Measurements from ENCODE around the gene THG1L. TPM values are rescaled to one million over a fixed set of nuclear protein-coding genes. Genes with fewer than 3 reads are reported as not detected.
A peak's percentile ranks its signal among the peaks of the same experiment; 100 is the strongest.

Gene THG1L
- total and polyA plus RNA-seq, 2 donors from 2014 or later, result 9.8 to 11.7 TPM

DNA sequence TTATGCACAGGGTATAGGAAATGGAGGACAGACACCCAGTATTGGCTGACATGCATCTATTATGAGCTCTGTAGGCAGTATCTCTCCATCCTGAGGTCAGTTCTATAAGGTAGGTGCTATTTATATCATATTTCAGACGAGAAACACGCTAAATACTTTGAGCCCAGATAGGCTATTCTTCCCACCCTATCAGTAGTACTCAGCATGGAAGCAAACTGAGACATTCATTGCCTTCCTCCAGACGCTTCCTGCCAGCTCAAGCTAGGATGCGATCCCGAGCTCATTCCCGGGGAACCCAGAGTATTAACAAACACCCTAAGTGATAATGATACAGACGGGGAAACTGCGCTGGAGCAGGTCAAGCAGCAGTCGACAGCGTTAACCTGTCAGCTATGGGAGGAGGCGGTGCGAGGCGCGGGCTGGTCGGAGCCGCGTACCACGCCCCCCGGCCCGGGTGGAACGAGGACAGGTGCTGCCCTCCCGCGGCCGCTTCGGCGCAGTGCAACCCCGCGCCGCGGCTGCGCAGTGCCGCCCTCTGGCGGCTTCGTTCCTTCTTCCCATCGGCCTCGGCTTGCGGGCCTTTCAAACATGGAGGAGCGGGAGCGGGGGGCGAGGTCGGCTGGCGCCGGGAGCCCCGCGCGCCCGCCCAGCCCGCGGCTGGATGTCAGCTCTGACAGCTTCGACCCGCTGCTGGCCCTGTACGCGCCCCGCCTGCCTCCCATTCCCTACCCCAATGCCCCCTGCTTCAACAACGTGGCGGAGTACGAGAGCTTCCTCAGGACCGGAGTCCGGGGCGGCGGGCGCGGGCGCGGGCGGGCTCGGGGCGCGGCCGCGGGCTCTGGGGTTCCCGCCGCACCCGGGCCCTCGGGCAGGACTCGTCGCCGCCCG, 12.2 kb downstream of the THG1L start, which contains the start of gene LSM11:
Gene LSM11 (plus strand): TSS at position 550 of the 888 bp plus-strand sequence. CDS start 39 bp downstream, at position 589.
- no peaks in the 10 kb centered on the region for H3K27me3 ChIP-seq (ENCODE audit: control insufficient read depth, insufficient read depth, low read length)
- intact Hi-C loops (cut with DNase I), result no loop called here
- peaks cover 0 to 4% (median 3%) of the 10 kb centered on the region in 3 donors for H3K36me3 ChIP-seq (ENCODE audit: control insufficient read depth in 2 of 3, insufficient read depth in 3 of 3, low read length in 3 of 3)
- peak; percentile 92 to 95 (median 94) for DNase-seq
- peaks cover 0 to 10% (median 0%) of the 10 kb centered on the region in 3 donors for H3K4me1 ChIP-seq (ENCODE audit: control insufficient read depth in 2 of 3, insufficient read depth in 2 of 3, low read depth in 1 of 3, low read length in 3 of 3)
- H3K4me3 ChIP-seq (ENCODE audit: low read length in 3 of 3), result peak within 1 kb of the TSS; percentile 74 to 89 (median 84)
- peak; percentile 99 for TF ChIP-seq CTCF (IDR thresholded peaks at IDR 0.05; ENCODE audit: borderline replicate concordance, extremely low read depth, insufficient read depth)
- H3K9ac ChIP-seq (ENCODE audit: low read length in 3 of 3), result peak within 1 kb of the TSS; percentile 52 to 84 (median 56)
- H3K27ac ChIP-seq (ENCODE audit: low read depth in 2 of 2, low read length in 2 of 2), result no peak within 1 kb of the TSS
- no peak for FAIRE-seq
- no peaks in the 10 kb centered on the region for H3K9me3 ChIP-seq (ENCODE audit: control insufficient read depth in 2 of 3, insufficient read depth in 1 of 3, low read length in 3 of 3)

DNA sequence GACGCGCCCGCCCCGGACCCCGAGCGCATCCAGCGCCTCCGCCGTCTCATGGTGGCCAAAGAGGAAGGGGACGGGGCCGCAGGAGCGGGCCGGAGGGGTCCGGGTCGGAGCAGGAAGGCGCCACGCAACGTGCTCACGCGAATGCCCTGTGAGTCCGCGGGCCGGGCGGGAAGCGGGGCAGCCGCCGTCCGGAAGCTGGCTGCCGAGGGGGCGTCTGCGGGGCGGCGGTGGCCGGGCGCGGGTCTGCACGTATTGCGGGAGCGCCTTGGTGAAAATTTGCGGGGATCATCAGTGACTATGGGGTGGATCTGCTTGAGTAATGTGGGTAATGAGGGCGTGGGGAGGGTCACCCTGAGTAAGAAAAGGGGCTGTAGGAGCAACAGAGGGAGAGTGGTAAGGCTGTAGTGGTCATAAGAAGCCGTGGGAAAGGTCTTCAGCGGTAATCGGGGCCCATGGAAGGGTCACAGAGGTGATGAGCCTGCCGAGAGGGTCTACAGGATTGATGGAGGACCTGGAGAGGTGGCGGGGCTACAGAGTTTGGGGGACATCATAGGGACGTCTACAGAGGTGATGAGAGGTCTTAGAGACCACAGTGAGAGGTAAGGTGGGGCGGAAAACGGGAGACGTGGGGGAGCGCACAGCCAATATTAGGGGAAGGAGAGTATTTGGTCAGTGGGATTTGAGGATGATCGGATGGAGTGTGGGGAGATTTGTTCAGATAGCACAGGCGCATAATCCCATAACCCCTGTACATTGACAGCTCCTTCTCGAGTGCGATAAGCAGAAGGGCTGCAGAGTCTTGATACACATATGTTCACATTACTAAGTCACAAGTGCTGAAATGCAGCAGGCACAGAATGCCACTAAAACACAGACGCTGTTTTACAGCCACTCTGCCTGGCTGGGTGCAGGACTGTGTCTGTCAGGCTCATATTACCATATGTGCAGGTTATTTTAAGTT, 13.1 kb downstream of the THG1L start:
- Histone ChIP-seq H3K9me3 (ENCODE audit: control insufficient read depth in 2 of 3, insufficient read depth in 1 of 3, low read length in 3 of 3) (no peaks in the 10 kb centered on the region), H3K4me3 (ENCODE audit: low read length in 3 of 3) (peak overlapping the region; percentile 74 to 89 (median 84)), H3K4me1 (ENCODE audit: control insufficient read depth in 2 of 3, insufficient read depth in 2 of 3, low read depth in 1 of 3, low read length in 3 of 3) (peaks cover 0 to 10% (median 0%) of the 10 kb centered on the region in 3 donors), H3K36me3 (ENCODE audit: control insufficient read depth in 2 of 3, insufficient read depth in 3 of 3, low read length in 3 of 3) (peaks cover 0 to 4% (median under 1%) of the 10 kb centered on the region in 3 donors), H3K27ac (ENCODE audit: low read depth in 2 of 2, low read length in 2 of 2) (no peak overlapping the region), H3K9ac (ENCODE audit: low read length in 3 of 3) (peak overlapping the region; percentile 0 to 84 (median 56)), H3K27me3 (ENCODE audit: control insufficient read depth, insufficient read depth, low read length) (no peaks in the 10 kb centered on the region)
- intact Hi-C loops (cut with DNase I), result no loop called here
- no peak for FAIRE-seq
- DNase-seq, result peak; percentile 21 to 84 (median 40)
- TF ChIP-seq CTCF (IDR thresholded peaks at IDR 0.05; ENCODE audit: borderline replicate concordance, extremely low read depth, insufficient read depth), result no peak

GRCh38 chr5:157745041-157745456, 13.8 kb downstream of the THG1L start:
- peaks cover 0 to under 1% (median 0%) of the 10 kb centered on the region in 3 donors for H3K36me3 ChIP-seq (ENCODE audit: control insufficient read depth in 2 of 3, insufficient read depth in 3 of 3, low read length in 3 of 3)
- TF ChIP-seq CTCF (IDR thresholded peaks at IDR 0.05; ENCODE audit: borderline replicate concordance, extremely low read depth, insufficient read depth), result no peak
- no peaks in the 10 kb centered on the region for H3K27me3 ChIP-seq (ENCODE audit: control insufficient read depth, insufficient read depth, low read length)
- H3K4me3 ChIP-seq (ENCODE audit: low read length in 3 of 3), result peak overlapping the region in 2 of 3 donors; percentile 74 to 89
- DNase-seq (no peak), FAIRE-seq (no peak)
- H3K9ac ChIP-seq (ENCODE audit: low read length in 3 of 3), result no peak overlapping the region
- peaks cover 0 to 10% (median 0%) of the 10 kb centered on the region in 3 donors for H3K4me1 ChIP-seq (ENCODE audit: control insufficient read depth in 2 of 3, insufficient read depth in 2 of 3, low read depth in 1 of 3, low read length in 3 of 3)
- H3K27ac ChIP-seq (ENCODE audit: low read depth in 2 of 2, low read length in 2 of 2), result no peak overlapping the region
- intact Hi-C loops (cut with DNase I), result no loop called here
- H3K9me3 ChIP-seq (ENCODE audit: control insufficient read depth in 2 of 3, insufficient read depth in 1 of 3, low read length in 3 of 3), result no peaks in the 10 kb centered on the region

Measured in kidney (tissue), 14 donors.